Measurements from ENCODE around the gene CES4A. TPM values are rescaled to one million over a fixed set of nuclear protein-coding genes. Genes with fewer than 3 reads are reported as not detected.
A peak's percentile ranks its signal among the peaks of the same experiment; 100 is the strongest.

CES4A gene
- total and polyA plus RNA-seq, 9 of the 15 experiments (the other 6 are each of a cell fraction or from before 2014, with no cell fraction given), result 0.09 to 0.13 (median 0.11) TPM; not detected in 6

DNA sequence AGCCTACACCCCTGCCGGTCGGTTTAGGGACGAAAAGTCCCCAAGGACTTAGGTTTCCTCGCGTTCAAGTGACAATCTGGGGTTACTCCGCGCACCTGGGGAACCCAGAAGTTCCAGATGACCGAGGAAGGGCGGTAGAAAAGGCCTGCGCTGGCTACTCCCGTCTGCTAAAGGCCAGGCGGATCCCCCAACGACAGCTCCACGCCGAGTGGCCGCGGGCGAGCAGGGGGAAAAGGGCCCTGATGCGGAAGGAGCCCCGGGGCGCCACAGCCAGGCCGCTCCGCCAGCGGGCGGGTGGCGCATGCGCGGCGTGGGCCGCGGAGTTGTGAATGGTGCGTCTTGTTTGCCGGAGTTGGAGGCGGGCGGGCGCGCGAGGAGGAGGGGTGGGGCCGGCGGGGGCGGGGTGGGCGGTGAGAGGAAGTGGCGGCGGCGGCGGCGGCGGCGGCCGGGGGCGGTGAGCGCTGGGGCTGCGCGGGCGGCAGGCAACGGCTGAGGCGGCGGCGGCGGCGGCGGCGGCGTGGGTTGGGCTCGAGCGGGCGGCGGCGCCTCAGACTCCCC is 40.4 kb downstream of the CES4A start, which contains the start of gene CBFB (continued):
- TF ChIP-seq, protein P1, sequence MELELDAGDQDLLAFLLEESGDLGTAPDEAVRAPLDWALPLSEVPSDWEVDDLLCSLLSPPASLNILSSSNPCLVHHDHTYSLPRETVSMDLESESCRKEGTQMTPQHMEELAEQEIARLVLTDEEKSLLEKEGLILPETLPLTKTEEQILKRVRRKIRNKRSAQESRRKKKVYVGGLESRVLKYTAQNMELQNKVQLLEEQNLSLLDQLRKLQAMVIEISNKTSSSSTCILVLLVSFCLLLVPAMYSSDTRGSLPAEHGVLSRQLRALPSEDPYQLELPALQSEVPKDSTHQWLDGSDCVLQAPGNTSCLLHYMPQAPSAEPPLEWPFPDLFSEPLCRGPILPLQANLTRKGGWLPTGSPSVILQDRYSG (tag; conservative IDR thresholded peaks at IDR 0.05; ENCODE audit: low read depth), result no peak; the same call in 1 of the 2 replicates
- TF ChIP-seq, protein P2, sequence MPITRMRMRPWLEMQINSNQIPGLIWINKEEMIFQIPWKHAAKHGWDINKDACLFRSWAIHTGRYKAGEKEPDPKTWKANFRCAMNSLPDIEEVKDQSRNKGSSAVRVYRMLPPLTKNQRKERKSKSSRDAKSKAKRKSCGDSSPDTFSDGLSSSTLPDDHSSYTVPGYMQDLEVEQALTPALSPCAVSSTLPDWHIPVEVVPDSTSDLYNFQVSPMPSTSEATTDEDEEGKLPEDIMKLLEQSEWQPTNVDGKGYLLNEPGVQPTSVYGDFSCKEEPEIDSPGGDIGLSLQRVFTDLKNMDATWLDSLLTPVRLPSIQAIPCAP (CRISPR knock-in tag; IDR thresholded peaks at IDR 0.05; ENCODE audit: borderline replicate concordance), result no peak
- TF ChIP-seq, protein P3, sequence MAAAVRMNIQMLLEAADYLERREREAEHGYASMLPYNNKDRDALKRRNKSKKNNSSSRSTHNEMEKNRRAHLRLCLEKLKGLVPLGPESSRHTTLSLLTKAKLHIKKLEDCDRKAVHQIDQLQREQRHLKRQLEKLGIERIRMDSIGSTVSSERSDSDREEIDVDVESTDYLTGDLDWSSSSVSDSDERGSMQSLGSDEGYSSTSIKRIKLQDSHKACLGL (CRISPR knock-in tag; IDR thresholded peaks at IDR 0.05; ENCODE audit: borderline replicate concordance, poor library complexity, severe bottlenecking), result no peak
- TF ChIP-seq MAZ (CRISPR knock-in tag; conservative IDR thresholded peaks at IDR 0.05 in 1 of 2, IDR thresholded peaks at IDR 0.05 in 1 of 2) (peak; percentile 79), KDM4B (IDR thresholded peaks at IDR 0.05; ENCODE audit: borderline replicate concordance in 2 of 2, low read depth in 1 of 2) (0 out of 4 replicates have a peak, but pooled peaks of 1 of the 2 experiments have one; percentile 32), PML (IDR thresholded peaks at IDR 0.05; ENCODE audit: low read length) (peak; percentile 65; the same call in 1 of the 2 replicates), FOXA1 (IDR thresholded peaks at IDR 0.05; ENCODE audit: borderline replicate concordance) (no peak), CSDE1 (IDR thresholded peaks at IDR 0.05) (no peak), NR3C1 (CRISPR knock-in tag; IDR thresholded peaks at IDR 0.05) (no peak), HNRNPH1 (optimal IDR thresholded peaks at IDR 0.05; ENCODE audit: low read depth, low read length) (no peak), MYBL2 (IDR thresholded peaks at IDR 0.05; ENCODE audit: low read depth) (no peak), MYBL2 (CRISPR knock-in tag; IDR thresholded peaks at IDR 0.05; ENCODE audit: borderline replicate concordance) (no peak), ZNF408 (CRISPR knock-in tag; IDR thresholded peaks at IDR 0.05; ENCODE audit: low read depth) (no peak), MYNN (IDR thresholded peaks at IDR 0.05) (no peak), MYNN (CRISPR knock-in tag; IDR thresholded peaks at IDR 0.05) (no peak), MYC (IDR thresholded peaks at IDR 0.05; ENCODE audit: low read depth, low read length) (peak; percentile 75), MYC (CRISPR knock-in tag; IDR thresholded peaks at IDR 0.05; ENCODE audit: borderline replicate concordance, low read depth) (no peak)
- TF ChIP-seq, protein P4, sequence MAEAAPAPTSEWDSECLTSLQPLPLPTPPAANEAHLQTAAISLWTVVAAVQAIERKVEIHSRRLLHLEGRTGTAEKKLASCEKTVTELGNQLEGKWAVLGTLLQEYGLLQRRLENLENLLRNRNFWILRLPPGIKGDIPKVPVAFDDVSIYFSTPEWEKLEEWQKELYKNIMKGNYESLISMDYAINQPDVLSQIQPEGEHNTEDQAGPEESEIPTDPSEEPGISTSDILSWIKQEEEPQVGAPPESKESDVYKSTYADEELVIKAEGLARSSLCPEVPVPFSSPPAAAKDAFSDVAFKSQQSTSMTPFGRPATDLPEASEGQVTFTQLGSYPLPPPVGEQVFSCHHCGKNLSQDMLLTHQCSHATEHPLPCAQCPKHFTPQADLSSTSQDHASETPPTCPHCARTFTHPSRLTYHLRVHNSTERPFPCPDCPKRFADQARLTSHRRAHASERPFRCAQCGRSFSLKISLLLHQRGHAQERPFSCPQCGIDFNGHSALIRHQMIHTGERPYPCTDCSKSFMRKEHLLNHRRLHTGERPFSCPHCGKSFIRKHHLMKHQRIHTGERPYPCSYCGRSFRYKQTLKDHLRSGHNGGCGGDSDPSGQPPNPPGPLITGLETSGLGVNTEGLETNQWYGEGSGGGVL (CRISPR knock-in tag; IDR thresholded peaks at IDR 0.05), result no peak
- TF ChIP-seq, protein P5, sequence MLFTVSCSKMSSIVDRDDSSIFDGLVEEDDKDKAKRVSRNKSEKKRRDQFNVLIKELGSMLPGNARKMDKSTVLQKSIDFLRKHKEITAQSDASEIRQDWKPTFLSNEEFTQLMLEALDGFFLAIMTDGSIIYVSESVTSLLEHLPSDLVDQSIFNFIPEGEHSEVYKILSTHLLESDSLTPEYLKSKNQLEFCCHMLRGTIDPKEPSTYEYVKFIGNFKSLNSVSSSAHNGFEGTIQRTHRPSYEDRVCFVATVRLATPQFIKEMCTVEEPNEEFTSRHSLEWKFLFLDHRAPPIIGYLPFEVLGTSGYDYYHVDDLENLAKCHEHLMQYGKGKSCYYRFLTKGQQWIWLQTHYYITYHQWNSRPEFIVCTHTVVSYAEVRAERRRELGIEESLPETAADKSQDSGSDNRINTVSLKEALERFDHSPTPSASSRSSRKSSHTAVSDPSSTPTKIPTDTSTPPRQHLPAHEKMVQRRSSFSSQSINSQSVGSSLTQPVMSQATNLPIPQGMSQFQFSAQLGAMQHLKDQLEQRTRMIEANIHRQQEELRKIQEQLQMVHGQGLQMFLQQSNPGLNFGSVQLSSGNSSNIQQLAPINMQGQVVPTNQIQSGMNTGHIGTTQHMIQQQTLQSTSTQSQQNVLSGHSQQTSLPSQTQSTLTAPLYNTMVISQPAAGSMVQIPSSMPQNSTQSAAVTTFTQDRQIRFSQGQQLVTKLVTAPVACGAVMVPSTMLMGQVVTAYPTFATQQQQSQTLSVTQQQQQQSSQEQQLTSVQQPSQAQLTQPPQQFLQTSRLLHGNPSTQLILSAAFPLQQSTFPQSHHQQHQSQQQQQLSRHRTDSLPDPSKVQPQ (CRISPR knock-in tag; IDR thresholded peaks at IDR 0.05; ENCODE audit: borderline replicate concordance), result peak; percentile 66; the same call in 1 of the 2 replicates
- TF ChIP-seq, protein P6, sequence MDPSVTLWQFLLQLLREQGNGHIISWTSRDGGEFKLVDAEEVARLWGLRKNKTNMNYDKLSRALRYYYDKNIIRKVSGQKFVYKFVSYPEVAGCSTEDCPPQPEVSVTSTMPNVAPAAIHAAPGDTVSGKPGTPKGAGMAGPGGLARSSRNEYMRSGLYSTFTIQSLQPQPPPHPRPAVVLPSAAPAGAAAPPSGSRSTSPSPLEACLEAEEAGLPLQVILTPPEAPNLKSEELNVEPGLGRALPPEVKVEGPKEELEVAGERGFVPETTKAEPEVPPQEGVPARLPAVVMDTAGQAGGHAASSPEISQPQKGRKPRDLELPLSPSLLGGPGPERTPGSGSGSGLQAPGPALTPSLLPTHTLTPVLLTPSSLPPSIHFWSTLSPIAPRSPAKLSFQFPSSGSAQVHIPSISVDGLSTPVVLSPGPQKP (CRISPR knock-in tag; IDR thresholded peaks at IDR 0.05), result no peak

Data from K562 (cell line).